Measurements from ENCODE around the gene DCLRE1C.
"Not testable (repeated sequence)": the region's sequence is repeated elsewhere in the genome, so short reads cannot be mapped to it uniquely, and the experiment has no call there.

Gene DCLRE1C

DNA sequence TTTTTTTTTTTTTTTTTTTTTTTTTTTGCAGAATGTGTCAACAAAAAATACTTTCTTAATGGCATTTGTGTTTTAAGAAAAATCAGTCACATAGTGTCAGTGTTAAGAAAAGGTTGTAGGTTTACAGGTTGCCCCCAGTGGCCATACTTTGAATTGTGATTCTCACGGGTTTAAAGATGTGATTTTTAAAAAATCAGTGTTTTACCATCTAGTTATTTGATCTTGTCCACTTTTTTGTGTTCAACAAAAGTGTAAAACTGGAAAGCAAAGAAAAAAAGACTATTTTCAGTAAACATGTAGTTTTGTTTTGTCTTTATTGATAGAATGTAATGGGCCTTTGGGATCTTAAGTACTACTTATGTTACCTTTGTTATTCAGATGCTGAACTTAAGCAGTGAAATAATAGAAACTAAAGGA is 49.6 kb downstream of the DCLRE1C start:
- no peak overlapping the region for H2AFZ ChIP-seq (ENCODE audit: low read depth, low read length)
- no peak overlapping the region for H3K4me3 ChIP-seq (ENCODE audit: low read length)
- H3K4me1 ChIP-seq (ENCODE audit: insufficient read depth, low read length): no peaks in the 10 kb centered on the region
- H3K9me3 ChIP-seq (ENCODE audit: low read length): peaks cover 2% of the 10 kb centered on the region
- peaks cover 92% of the 10 kb centered on the region for H3K36me3 ChIP-seq (ENCODE audit: insufficient read depth, low read length)
- H3K27me3 ChIP-seq (ENCODE audit: insufficient read depth, low read length): no peaks in the 10 kb centered on the region

DNA sequence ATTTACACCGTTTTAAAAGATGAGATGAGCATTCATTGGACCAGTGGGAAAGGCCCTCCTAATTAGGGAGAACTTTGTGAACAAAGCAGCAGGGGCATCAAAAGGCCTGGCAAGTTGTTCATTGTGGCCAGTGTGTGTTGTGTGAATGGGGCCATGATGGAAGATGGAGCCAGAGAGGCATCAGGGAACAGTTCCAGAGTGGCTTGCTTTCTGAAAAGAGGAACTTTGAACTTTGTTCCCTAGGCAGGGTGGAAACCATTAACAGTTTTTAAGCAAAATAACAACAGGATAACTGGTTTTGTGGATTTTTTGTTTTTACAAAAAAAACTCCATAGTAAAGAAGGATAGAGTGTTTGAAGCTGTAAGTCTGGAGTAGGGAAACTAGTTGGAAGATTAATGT is 62.7 kb downstream of the DCLRE1C start:
- peaks cover 2% of the 10 kb centered on the region for H3K9me3 ChIP-seq (ENCODE audit: low read length)
- no peaks in the 10 kb centered on the region for H3K4me1 ChIP-seq (ENCODE audit: insufficient read depth, low read length)
- H3K36me3 ChIP-seq (ENCODE audit: insufficient read depth, low read length): peaks cover 24% of the 10 kb centered on the region
- no peak overlapping the region for H2AFZ ChIP-seq (ENCODE audit: low read depth, low read length)
- H3K4me3 ChIP-seq (ENCODE audit: low read length): no peak overlapping the region
- no peaks in the 10 kb centered on the region for H3K27me3 ChIP-seq (ENCODE audit: insufficient read depth, low read length)

DNA sequence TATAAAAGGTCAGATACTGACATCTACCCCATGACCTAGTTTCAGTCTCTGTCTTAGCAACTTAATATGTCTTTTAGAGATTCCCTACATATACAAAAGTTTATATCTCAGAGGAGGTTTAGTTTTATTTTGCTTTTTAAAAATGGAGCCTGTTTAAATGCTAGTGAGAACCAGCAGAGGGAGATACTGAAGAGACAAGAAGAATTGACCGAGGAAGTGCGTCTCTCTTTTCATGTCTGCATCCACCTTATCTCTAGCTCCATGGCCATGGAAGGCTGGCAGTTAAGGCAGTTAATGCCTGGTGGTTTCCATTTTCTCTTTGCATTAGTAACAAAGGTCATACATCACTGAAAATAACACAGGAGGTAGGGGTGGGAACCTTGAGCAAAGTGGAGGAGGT is 64.6 kb downstream of the DCLRE1C start:
- no peak overlapping the region for H2AFZ ChIP-seq (ENCODE audit: low read depth, low read length)
- no peaks in the 10 kb centered on the region for H3K4me1 ChIP-seq (ENCODE audit: insufficient read depth, low read length)
- H3K9me3 ChIP-seq (ENCODE audit: low read length): peaks cover 7% of the 10 kb centered on the region
- peaks cover 42% of the 10 kb centered on the region for H3K36me3 ChIP-seq (ENCODE audit: insufficient read depth, low read length)
- H3K27me3 ChIP-seq (ENCODE audit: insufficient read depth, low read length): no peaks in the 10 kb centered on the region
- no peak overlapping the region for H3K4me3 ChIP-seq (ENCODE audit: low read length)

DNA sequence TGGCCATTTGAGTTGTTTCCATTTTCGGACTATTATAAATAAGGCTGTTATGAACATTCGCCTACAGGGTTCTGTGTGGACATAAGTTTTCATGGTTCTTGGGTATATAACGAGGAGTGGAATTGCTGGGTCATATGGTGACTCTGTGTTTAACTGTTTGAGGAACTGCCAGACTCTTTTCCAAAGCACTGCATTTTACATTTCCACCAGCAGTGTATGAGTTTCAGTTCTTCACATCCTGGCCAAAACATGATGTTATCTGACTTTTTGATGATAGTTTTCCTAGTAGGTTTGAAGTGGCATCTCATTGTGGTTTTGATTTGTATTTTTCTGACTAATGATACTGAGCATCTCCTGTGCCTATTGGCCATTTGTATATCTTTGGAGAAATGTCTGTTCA is 69.8 kb downstream of the DCLRE1C start:
- Histone ChIP-seq H3K4me1 (ENCODE audit: insufficient read depth, low read length) (peaks cover 9% of the 10 kb centered on the region), H3K27me3 (ENCODE audit: insufficient read depth, low read length) (no peaks in the 10 kb centered on the region), H3K9me3 (ENCODE audit: low read length) (peaks cover 7% of the 10 kb centered on the region), H3K36me3 (ENCODE audit: insufficient read depth, low read length) (peaks cover 53% of the 10 kb centered on the region), H3K4me3 (ENCODE audit: low read length) (no peak overlapping the region), H2AFZ (ENCODE audit: low read depth, low read length) (no peak overlapping the region)

DNA sequence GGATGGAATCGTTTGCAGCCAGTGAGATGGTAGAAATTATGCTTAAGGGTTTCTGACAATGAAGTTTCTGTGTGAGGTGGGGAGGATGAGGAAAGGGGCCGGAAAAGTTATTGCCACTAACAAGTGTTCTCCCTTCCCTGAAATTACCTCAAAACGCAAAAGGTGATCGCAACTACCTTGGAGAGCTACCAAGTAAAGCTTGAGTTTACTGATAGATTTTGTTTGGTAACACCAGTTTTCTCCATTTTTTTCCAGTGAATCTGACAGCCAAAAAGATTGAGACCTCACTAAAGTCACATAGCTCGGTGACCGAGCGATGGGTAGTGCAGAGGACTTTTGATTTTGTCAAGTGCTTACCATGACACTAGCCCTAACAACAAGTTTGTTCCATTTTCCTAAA is 73.7 kb downstream of the DCLRE1C start:
- Histone ChIP-seq H3K4me3 (ENCODE audit: low read length) (peak overlapping the region; percentile 86), H3K4me1 (ENCODE audit: insufficient read depth, low read length) (peaks cover 18% of the 10 kb centered on the region), H3K27me3 (ENCODE audit: insufficient read depth, low read length) (no peaks in the 10 kb centered on the region), H3K36me3 (ENCODE audit: insufficient read depth, low read length) (peaks cover 25% of the 10 kb centered on the region), H3K9me3 (ENCODE audit: low read length) (peaks cover 3% of the 10 kb centered on the region), H2AFZ (ENCODE audit: low read depth, low read length) (no peak overlapping the region)

DNA sequence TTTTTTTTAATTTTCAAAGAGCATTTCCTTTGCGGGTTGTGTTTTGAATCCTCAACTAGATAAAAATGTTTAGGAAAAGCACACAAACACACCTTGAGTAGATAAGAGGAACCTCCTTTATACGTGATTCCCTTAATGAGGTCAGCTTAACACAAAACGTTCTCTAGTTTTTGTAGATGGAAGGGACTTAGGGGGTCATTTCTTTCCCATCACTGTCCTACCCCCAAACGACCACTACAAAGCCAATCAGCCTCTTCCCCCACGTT is 74.0 kb downstream of the DCLRE1C start:
- Histone ChIP-seq H3K27me3 (ENCODE audit: insufficient read depth, low read length) (no peaks in the 10 kb centered on the region), H2AFZ (ENCODE audit: low read depth, low read length) (no peak overlapping the region), H3K36me3 (ENCODE audit: insufficient read depth, low read length) (peaks cover 22% of the 10 kb centered on the region), H3K4me1 (ENCODE audit: insufficient read depth, low read length) (peaks cover 18% of the 10 kb centered on the region), H3K4me3 (ENCODE audit: low read length) (peak overlapping the region; percentile 86), H3K9me3 (ENCODE audit: low read length) (no peaks in the 10 kb centered on the region)

DNA sequence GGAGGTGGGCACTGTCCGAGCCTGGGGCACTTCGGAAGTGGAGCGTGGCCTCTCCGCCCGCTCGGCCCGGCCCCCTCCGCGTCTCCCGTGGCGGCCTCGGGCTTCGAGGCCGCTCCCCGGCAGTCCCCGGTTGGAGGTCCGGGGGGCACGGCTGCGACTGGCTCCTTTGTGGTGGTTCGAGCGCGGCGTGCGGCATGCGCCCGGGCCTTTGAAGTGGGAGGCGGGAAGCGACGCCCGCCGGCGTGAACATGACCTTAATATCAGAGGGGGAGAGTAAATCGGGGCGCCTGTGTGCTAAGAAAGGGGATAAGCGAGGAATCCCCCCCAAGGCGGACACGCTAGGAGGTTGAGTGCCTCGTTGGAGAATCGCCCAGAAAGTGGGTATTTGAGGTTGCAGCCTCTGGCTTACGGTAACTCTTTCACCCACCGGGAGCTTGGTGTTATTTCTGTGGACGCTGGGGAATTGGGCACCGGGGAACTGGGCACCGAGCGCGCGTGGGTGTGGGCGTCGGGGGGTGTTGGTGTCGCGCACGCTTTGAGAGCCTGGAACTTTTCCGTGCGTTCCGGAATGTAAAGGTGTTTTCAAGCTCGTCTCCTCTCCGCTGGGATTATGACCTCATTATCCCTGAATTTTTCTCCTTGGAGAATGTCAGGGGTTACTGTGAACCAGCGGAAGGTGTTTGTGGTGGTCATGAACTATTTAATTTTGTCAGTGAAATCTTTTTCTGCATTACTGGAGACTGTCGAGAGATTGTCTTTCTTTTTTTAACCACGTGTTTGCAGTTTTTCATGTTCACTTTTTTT is 74.6 kb downstream of the DCLRE1C start:
- no peaks in the 10 kb centered on the region for H3K9me3 ChIP-seq (ENCODE audit: low read length)
- peaks cover 17% of the 10 kb centered on the region for H3K36me3 ChIP-seq (ENCODE audit: insufficient read depth, low read length)
- peaks cover 18% of the 10 kb centered on the region for H3K4me1 ChIP-seq (ENCODE audit: insufficient read depth, low read length)
- H3K27me3 ChIP-seq (ENCODE audit: insufficient read depth, low read length): no peaks in the 10 kb centered on the region
- peak overlapping the region; percentile 50 for H2AFZ ChIP-seq (ENCODE audit: low read depth, low read length)
- peak overlapping the region; percentile 86 for H3K4me3 ChIP-seq (ENCODE audit: low read length)

DNA sequence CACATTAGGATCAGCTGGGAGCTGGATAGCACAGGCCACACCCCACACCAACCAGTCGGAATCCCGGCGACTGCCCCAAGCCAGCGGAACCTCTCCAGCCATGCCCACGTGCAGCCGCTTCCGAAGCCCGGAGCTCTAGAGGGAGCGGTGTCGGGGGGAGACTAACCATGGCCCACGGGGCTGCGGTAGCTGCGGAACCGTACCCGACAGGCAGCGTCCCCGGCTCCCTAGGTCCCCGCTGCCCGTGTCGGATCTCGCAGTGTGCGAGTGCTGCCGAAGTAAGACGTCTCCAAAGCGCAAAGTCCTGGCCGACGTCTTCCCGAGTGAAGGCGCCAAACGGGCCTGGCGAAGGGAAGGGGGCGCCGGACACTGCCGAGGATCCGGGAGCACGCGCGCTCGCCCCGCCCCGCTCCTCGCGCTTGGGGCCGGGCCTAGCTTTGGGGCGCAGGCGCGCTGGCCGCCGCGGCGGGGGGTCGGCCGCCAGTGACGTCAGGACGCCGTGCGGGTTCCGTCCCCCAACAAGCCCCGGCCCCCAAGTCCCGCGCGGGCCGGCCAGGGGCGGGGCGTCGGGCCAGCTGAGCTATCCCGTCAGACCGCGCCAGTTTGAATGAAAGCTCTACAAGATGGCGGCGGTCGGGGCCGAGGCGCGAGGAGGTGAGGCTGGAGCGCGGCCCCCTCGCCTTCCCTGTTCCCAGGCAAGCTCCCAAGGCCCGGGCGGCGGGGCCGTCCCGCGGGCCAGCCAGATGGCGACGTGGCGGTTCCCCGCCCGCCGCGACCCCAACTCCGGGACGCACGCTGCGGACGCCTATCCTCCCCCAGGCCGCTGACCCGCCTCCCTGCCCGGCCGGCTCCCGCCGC is 75.4 kb downstream of the DCLRE1C start, which contains the start of gene SUV39H2:
SUV39H2 (plus strand) TSS at position 601 of the 858 bp plus-strand sequence; CDS start at position 624, 23 bp downstream.
- Histone ChIP-seq H3K9me3 (ENCODE audit: low read length) (no peaks in the 10 kb centered on the region), H3K4me1 (ENCODE audit: insufficient read depth, low read length) (peaks cover 18% of the 10 kb centered on the region), H3K27me3 (ENCODE audit: insufficient read depth, low read length) (no peaks in the 10 kb centered on the region), H3K36me3 (ENCODE audit: insufficient read depth, low read length) (peaks cover 10% of the 10 kb centered on the region), H2AFZ (ENCODE audit: low read depth, low read length) (peak within 1 kb of the TSS; percentile 86), H3K4me3 (ENCODE audit: low read length) (peak within 1 kb of the TSS; percentile 86)

DNA sequence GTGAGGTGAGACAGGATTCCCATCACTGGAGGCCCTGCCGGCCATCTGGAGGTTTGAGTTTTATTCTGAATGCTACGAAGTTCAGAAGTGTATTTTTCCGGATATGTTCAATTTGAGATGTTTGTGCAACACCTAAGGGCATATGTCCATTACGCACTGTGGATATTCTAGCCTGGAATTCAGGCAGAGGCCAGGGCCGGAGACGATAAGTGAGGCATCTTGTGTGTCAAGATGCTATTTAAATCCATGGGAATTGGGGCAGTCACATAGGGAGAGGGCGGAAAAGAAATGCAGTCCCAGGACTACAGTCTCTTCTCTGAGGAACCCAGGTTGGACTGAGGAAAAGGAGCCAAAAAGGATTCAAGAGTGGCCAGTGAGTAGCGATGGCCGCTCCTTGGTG is 77.1 kb downstream of the DCLRE1C start:
- Histone ChIP-seq H3K4me3 (ENCODE audit: low read length) (peak overlapping the region; percentile 86), H3K27me3 (ENCODE audit: insufficient read depth, low read length) (no peaks in the 10 kb centered on the region), H2AFZ (ENCODE audit: low read depth, low read length) (no peak overlapping the region), H3K4me1 (ENCODE audit: insufficient read depth, low read length) (peaks cover 18% of the 10 kb centered on the region), H3K9me3 (ENCODE audit: low read length) (no peaks in the 10 kb centered on the region), H3K36me3 (ENCODE audit: insufficient read depth, low read length) (peaks cover 8% of the 10 kb centered on the region)

DNA sequence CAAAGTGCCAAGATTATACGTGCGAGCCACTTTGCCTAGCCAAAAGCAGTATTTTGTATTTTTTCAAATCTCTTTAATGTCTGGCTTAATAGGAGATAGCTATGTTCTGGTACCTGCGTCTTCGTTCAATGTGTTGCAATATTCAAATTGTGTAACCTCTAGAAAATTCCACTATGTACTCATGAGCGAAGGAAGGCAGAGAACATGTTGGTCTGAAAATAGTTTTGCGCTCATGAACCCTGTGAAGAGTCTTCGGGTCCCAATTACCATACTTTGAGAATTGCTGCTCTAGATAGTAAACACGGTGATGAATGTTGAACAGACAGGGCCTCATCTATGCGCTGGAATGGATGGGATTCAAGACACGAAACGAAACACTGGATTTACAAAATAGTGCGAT is 78.0 kb downstream of the DCLRE1C start:
- Histone ChIP-seq H2AFZ (ENCODE audit: low read depth, low read length) (no peak overlapping the region), H3K27me3 (ENCODE audit: insufficient read depth, low read length) (no peaks in the 10 kb centered on the region), H3K9me3 (ENCODE audit: low read length) (no peaks in the 10 kb centered on the region), H3K4me1 (ENCODE audit: insufficient read depth, low read length) (peaks cover 18% of the 10 kb centered on the region), H3K36me3 (ENCODE audit: insufficient read depth, low read length) (peaks cover 8% of the 10 kb centered on the region), H3K4me3 (ENCODE audit: low read length) (no peak overlapping the region)

DNA sequence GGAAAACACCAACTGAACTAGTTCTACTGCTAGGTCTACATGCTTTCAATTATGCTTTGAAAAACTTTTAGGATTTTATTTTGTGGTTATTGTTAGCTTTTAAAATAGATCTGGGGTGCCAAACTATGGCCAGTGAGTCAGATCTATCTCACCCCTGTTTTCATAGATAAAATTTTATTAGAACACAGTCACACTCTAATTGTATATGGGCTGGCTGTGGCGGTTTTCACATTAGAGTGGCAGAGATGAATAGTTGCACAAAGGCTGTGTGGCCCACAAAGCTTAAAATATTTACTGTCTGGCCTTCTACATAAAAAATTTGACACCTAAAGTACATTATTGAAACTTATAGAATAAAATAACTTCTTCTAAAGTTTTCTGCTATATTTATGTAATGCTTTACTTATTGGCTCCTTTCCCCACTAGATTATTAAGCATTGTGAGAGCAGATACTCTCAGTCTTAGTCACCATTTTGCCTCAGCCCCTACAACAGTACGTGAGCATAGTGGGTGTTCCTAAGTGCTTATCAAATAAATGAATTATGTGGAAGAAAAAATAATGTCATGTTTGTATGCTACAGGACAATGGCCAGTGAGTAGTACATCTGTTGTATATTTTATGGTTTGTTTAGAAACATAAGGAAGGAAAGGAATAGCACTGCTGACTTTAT is 80.7 kb downstream of the DCLRE1C start:
- Histone ChIP-seq H3K27me3 (ENCODE audit: insufficient read depth, low read length) (no peaks in the 10 kb centered on the region), H3K4me1 (ENCODE audit: insufficient read depth, low read length) (peaks cover 9% of the 10 kb centered on the region), H3K4me3 (ENCODE audit: low read length) (no peak overlapping the region), H2AFZ (ENCODE audit: low read depth, low read length) (no peak overlapping the region), H3K36me3 (ENCODE audit: insufficient read depth, low read length) (peaks cover 23% of the 10 kb centered on the region), H3K9me3 (ENCODE audit: low read length) (no peaks in the 10 kb centered on the region)

DNA sequence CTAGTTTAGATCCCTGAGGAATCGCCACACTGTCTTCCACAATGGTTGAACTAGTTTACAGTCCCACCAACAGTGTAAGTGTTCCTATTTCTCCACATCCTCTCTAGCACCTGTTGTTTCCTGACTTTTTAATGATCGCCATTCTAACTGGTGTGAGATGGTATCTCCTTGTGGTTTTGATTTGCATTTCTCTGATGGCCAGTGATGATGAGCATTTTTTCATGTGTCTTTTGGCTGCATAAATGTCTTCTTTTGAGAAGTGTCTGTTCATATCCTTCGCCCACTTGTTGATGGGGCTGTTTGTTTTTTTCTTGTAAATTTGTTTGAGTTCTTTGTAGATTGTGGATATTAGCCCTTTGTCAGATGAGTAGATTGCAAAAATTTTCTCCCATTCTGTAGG is 89.0 kb downstream of the DCLRE1C start:
- H3K27me3 ChIP-seq (ENCODE audit: insufficient read depth, low read length); H3K9me3 ChIP-seq (ENCODE audit: low read length); H3K4me3 ChIP-seq (ENCODE audit: low read length); H3K4me1 ChIP-seq (ENCODE audit: insufficient read depth, low read length); H2AFZ ChIP-seq (ENCODE audit: low read depth, low read length): not testable (repeated sequence)
- peaks cover 32% of the 10 kb centered on the region for H3K36me3 ChIP-seq (ENCODE audit: insufficient read depth, low read length)

DNA sequence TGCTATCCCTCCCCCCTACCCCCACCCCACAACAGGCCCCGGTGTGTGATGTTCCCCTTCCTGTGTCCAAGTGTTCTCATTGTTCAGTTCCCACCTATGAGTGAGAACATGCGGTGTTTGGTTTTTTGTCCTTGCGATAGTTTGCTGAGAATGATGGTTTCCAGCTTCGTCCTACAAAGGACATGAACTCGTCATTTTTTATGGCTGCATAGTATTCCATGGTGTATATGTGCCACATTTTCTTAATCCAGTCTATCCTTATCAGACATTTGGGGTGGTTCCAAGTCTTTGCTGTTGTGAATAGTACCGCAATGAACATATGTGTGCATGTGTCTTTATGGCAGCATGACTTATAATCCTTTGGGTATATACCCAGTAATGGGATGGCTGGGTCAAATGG is 89.4 kb downstream of the DCLRE1C start:
- not testable (repeated sequence) for H3K27me3 ChIP-seq (ENCODE audit: insufficient read depth, low read length); H3K4me3 ChIP-seq (ENCODE audit: low read length); H2AFZ ChIP-seq (ENCODE audit: low read depth, low read length); H3K9me3 ChIP-seq (ENCODE audit: low read length); H3K4me1 ChIP-seq (ENCODE audit: insufficient read depth, low read length)
- H3K36me3 ChIP-seq (ENCODE audit: insufficient read depth, low read length): peaks cover 30% of the 10 kb centered on the region

Data from neuron (in vitro differentiated cells).